Measurements from ENCODE around the gene HAGHL. TPM values are rescaled to one million over a fixed set of nuclear protein-coding genes. Genes with fewer than 3 reads are reported as not detected.

Gene HAGHL
- total RNA-seq, 1 donor from 2014 or later, result 8.9 TPM

DNA sequence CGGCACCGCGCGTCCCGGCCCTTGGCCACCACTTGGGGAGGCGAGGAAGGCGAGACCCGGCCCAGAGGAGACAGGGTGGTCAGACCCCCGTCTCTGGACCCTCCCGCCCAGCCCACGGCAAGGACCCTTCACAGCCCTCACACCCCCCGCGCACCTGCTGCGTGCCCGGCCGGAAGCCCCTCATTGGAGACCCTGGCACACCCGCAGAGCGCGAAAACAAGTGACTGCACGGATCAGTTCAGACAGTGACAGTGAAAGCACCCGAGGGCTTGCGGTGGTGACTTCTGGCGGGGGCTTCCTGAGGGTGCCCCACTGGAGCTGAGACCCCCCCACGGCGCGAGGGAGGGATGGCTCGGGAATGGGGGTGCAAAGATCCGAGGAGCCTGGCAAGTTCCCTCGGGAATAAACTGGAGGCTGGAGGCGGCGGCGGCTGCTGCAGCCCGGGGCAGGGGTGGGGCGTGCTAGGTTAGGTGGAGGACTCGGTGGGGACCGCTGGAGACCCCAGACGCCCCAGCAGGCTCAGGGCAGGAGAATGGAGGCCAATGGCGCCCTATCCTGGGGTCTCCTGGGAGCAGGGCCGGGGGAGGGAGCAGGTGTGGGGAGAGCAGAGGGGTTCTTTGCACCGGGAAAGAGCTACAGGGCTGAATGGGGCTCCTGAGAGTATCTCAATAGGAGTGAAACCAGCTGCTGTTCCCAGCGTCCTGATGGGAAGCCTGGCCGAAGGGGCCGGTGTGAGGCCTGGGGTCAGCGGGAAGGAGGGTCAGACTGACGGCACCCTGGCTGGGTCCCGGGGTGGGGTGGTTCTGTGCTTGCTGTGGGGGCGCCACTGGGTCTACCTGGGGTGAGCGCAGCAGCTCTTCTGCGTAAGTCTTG lies 20.5 kb upstream of the HAGHL start:
- no peak overlapping the region for H3K4me3 ChIP-seq
- intact Hi-C loops (cut with DNase I), result no loop called here

DNA sequence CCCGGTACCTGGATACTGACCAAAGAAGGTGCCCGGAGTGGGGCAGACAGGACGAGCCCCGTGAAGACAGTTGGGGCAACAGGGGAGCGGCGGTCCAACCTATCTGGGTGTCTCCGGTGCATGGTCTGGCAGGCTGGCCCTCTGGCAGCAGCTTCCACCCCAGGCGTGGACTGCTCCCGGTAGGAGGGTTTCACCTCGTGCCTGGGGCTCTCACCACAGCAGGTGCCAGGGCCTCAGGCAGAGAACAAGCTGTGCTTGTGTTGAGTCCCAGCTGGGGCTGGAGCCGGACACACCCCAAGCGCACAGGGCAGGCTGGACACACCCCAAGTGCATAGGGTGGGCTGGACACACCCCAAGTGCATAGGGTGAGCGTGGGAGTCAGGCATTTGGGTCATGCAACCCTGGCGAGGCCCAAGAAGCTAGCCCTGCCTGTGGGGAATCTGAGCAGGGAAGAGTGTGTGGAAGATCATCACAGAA lies 19.8 kb upstream of the HAGHL start:
- peaks cover 87% of the 10 kb centered on the region for H3K27me3 ChIP-seq
- intact Hi-C loops (cut with DNase I), result no loop called here

More for the DNA sequence above, 20.5 kb upstream of the HAGHL start:
- no peak for DNase-seq
- no peak for ATAC-seq
- Histone ChIP-seq H3K36me3 (no peaks in the 10 kb centered on the region), H3K27me3 (peaks cover 92% of the 10 kb centered on the region), H3K4me1 (no peaks in the 10 kb centered on the region), H3K27ac (no peak overlapping the region), H3K9me3 (no peaks in the 10 kb centered on the region)
- TF ChIP-seq, protein P1, sequence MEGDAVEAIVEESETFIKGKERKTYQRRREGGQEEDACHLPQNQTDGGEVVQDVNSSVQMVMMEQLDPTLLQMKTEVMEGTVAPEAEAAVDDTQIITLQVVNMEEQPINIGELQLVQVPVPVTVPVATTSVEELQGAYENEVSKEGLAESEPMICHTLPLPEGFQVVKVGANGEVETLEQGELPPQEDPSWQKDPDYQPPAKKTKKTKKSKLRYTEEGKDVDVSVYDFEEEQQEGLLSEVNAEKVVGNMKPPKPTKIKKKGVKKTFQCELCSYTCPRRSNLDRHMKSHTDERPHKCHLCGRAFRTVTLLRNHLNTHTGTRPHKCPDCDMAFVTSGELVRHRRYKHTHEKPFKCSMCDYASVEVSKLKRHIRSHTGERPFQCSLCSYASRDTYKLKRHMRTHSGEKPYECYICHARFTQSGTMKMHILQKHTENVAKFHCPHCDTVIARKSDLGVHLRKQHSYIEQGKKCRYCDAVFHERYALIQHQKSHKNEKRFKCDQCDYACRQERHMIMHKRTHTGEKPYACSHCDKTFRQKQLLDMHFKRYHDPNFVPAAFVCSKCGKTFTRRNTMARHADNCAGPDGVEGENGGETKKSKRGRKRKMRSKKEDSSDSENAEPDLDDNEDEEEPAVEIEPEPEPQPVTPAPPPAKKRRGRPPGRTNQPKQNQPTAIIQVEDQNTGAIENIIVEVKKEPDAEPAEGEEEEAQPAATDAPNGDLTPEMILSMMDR (IDR thresholded peaks at IDR 0.05), result no peak

DNA sequence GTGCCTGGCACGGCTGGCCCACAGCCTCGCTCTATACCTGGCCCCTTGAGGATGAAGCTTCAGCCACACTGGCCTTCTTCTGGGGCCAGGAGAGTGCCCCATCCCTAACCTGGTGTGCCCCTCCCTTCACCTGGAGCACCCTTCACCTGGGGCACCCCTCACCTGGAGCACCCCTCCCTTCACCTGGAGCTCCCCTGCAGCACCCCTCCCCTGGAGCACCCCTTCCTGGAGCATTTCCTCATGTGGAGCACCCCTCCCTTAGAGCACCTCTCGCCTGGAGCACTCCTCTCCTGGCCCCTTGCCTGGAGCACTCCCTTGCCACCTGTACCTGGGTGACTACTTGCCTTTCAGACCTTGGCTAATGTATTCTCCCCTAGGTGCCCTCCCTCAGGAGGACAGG lies 18.9 kb upstream of the HAGHL start:
- no peak overlapping the region for H3K27ac ChIP-seq
- intact Hi-C loops (cut with DNase I), result no loop called here
- no peaks in the 10 kb centered on the region for H3K9me3 ChIP-seq
- TF ChIP-seq, protein P1 (IDR thresholded peaks at IDR 0.05), result no peak
- ATAC-seq (no peak), DNase-seq (no peak)
- peaks cover 78% of the 10 kb centered on the region for H3K27me3 ChIP-seq
- H3K4me1 ChIP-seq, result no peaks in the 10 kb centered on the region
- H3K36me3 ChIP-seq, result no peaks in the 10 kb centered on the region
- H3K4me3 ChIP-seq, result no peak overlapping the region

More for the DNA sequence above, 19.8 kb upstream of the HAGHL start:
- H3K27ac ChIP-seq, result no peak overlapping the region
- DNase-seq (no peak), ATAC-seq (no peak)
- no peaks in the 10 kb centered on the region for H3K4me1 ChIP-seq
- TF ChIP-seq, protein P1 (IDR thresholded peaks at IDR 0.05), result no peak
- no peaks in the 10 kb centered on the region for H3K36me3 ChIP-seq
- H3K4me3 ChIP-seq, result no peak overlapping the region
- no peaks in the 10 kb centered on the region for H3K9me3 ChIP-seq

DNA sequence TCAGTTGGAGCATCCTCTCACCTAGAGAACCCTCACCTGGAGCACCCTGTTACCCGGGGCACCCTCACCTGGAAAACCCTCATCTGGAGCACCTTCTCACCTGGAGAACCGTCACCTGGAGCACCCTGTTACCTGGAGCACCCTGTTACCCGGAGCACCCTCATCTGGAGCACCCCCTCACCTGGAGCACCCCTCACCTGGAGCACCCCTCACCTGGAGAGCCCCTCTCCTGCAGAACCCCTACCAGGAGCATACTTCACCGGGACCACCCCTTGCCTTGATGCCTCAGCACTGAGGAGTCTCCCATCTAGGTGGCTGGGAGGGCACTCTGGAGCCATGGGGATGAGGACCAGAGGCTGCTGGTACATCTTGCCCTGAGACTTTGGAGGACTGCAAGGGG lies 17.9 kb upstream of the HAGHL start:
- TF ChIP-seq, protein P1 (IDR thresholded peaks at IDR 0.05), result no peak
- H3K36me3 ChIP-seq, result no peaks in the 10 kb centered on the region
- H3K9me3 ChIP-seq, result no peaks in the 10 kb centered on the region
- intact Hi-C loops (cut with DNase I), result no loop called here
- no peaks in the 10 kb centered on the region for H3K4me1 ChIP-seq
- no peak overlapping the region for H3K4me3 ChIP-seq
- ATAC-seq (no peak), DNase-seq (no peak)
- peaks cover 69% of the 10 kb centered on the region for H3K27me3 ChIP-seq
- no peak overlapping the region for H3K27ac ChIP-seq

DNA sequence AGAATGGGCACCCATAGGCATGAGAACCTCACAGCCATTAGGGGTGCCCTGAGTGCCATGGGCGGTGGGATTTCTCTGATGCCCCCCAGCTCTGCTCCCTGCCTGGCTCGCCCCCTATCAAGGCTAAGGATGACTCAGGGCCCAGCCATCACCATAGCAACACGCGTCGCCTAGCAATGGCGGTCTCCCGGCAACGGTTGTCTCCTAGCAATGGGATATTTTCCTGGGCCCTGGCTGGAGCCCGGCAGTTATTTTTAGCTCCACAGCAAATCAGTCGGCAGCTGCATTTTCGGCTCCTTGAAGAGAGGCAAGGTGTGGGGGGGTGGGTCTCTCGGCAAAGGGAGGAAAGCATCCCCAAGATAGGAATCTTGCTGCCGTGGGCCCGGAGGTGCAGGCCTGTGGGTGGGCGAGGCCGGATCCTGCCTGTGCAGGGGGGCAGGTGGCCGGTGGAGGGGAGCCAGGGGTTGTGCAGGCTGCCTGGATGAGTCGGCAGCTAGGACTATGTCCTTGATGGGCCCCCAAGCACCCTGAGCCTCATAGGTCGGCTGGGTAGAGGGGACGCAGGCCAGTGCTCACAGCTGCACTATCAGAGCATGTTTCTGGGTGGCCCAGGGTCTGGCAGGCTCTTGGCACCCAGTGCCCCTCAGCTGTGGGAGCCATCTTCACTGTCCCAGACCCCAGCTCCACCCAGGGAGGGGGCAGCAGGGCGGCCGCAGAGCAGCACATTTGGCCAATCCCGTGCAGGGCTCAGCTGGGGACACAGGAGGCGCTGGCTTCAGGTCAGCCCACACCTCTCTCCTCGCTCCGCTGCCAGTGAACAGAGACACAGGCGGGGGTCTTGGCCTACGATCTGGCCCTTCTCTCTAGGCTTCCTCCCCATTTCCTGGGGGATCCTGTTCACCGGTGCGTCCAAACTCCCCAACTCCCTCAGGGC lies 17.1 kb upstream of the HAGHL start:
- DNase-seq (no peak), ATAC-seq (no peak)
- Histone ChIP-seq H3K36me3 (no peaks in the 10 kb centered on the region), H3K9me3 (no peaks in the 10 kb centered on the region), H3K4me1 (peaks cover 4% of the 10 kb centered on the region), H3K4me3 (no peak overlapping the region), H3K27ac (no peak overlapping the region), H3K27me3 (peaks cover 60% of the 10 kb centered on the region)
- TF ChIP-seq, protein P1 (IDR thresholded peaks at IDR 0.05), result no peak
- intact Hi-C loops (cut with DNase I), result loop anchor here (10.0 kb wide), 1 partner anchor 75 kb away; the partner anchor contains the start of genes CHTF18 and RPUSD1

Data from upper lobe of right lung (tissue), 1 donor.